Measurements from ENCODE around the gene TRAPPC6A.

TRAPPC6A gene

DNA sequence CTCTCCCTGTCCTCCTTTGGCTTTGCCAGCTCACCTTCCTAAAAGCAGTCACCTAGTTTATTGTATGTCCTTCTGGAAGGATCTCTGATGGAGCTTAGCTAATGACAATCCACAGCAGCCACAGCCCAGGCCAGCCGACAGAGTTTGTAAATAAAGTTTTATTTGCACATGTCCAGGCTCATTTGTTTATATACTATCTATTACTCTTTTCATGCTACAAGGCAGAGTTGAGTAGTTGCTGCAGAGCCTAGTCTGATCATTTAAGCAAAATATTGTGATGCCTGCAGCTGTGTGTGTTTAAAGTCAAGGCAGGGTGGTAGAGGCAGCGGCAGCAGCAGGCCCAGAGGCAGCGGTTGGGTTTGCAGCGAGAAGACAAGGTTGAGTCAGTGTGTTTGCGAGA is 49.9 kb downstream of the TRAPPC6A start:
- peaks cover 4% of the 10 kb centered on the region for H3K4me1 ChIP-seq (ENCODE audit: low read length)
- no peak overlapping the region for H3K9ac ChIP-seq (ENCODE audit: low read length)
- no peak overlapping the region for H3K27ac ChIP-seq (ENCODE audit: low read length)
- H3K4me3 ChIP-seq (ENCODE audit: low read length): no peak overlapping the region
- no peaks in the 10 kb centered on the region for H3K36me3 ChIP-seq (replicated peaks; ENCODE audit: low read depth, low read length)
- peaks cover 27% of the 10 kb centered on the region for H3K79me2 ChIP-seq (ENCODE audit: low read length)
- H3K27me3 ChIP-seq (ENCODE audit: low read depth, low read length): no peaks in the 10 kb centered on the region
- H3K9me3 ChIP-seq (ENCODE audit: insufficient read depth, low read length): no peaks in the 10 kb centered on the region
- no peak overlapping the region for H3K4me2 ChIP-seq (ENCODE audit: low read length)
- H2AFZ ChIP-seq (ENCODE audit: low read depth, low read length): no peak overlapping the region
- TF ChIP-seq, protein P1, sequence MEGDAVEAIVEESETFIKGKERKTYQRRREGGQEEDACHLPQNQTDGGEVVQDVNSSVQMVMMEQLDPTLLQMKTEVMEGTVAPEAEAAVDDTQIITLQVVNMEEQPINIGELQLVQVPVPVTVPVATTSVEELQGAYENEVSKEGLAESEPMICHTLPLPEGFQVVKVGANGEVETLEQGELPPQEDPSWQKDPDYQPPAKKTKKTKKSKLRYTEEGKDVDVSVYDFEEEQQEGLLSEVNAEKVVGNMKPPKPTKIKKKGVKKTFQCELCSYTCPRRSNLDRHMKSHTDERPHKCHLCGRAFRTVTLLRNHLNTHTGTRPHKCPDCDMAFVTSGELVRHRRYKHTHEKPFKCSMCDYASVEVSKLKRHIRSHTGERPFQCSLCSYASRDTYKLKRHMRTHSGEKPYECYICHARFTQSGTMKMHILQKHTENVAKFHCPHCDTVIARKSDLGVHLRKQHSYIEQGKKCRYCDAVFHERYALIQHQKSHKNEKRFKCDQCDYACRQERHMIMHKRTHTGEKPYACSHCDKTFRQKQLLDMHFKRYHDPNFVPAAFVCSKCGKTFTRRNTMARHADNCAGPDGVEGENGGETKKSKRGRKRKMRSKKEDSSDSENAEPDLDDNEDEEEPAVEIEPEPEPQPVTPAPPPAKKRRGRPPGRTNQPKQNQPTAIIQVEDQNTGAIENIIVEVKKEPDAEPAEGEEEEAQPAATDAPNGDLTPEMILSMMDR (IDR thresholded peaks at IDR 0.05; ENCODE audit: low read depth, low read length): no peak
- TF ChIP-seq EZH2phosphoT487 (IDR thresholded peaks at IDR 0.05; ENCODE audit: low read depth): no peak
- H4K20me1 ChIP-seq (ENCODE audit: insufficient read depth, low read length): peaks cover 11% of the 10 kb centered on the region; the same call in 1 of the 2 replicates

DNA sequence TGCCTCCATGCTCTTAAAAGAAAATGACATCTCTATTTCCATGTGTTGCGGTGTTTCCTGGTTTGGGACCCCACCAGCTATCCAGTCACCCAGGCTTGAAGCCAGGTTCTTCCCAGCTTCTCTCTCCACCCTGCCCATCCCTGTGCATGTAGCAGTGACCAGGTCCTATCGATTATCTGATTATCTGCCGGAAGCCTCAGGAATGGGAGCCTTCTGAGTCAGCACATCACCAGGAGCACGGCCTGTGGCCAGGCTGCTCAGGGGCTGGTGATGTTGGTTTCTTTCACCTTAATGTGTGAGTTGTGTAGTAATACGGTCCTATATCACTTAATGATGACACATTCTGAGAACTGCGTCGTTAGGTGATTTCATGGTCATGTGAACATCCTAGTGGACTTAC is 51.4 kb downstream of the TRAPPC6A start:
- peaks cover 36% of the 10 kb centered on the region for H3K79me2 ChIP-seq (ENCODE audit: low read length)
- no peak overlapping the region for H3K27ac ChIP-seq (ENCODE audit: low read length)
- H3K4me1 ChIP-seq (ENCODE audit: low read length): peaks cover 4% of the 10 kb centered on the region

DNA sequence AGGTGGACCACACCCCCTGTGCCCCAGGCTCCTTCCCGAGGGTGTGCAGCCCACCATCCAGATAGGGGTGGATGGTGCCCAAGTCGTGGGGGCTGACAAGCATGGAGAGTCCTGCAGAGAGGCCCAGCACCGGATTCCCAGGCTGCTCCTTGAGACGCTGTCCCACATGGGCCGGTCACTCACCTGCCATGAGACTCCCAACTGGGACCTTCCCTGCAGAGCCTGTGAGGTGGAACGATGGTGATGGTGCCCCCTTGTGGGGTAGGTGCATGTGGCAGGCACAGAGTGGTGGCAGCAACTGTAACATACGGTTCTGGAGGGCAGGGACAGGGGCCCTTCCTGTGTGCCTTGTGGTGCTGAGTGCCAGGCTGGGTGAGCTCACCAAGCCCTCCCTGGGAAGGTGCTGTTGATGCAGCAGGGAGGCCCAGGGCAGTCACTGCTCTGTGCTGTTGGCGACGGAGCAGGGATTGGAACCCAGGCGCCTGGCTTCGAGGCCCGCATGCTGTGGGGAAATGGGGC is 52.0 kb downstream of the TRAPPC6A start:
- Histone ChIP-seq H3K79me2 (ENCODE audit: low read length) (peaks cover 42% of the 10 kb centered on the region), H3K4me1 (ENCODE audit: low read length) (peaks cover 4% of the 10 kb centered on the region)

More for the DNA sequence above, 51.4 kb downstream of the TRAPPC6A start:
- no peak overlapping the region for H3K9ac ChIP-seq (ENCODE audit: low read length)
- TF ChIP-seq, protein P1 (IDR thresholded peaks at IDR 0.05; ENCODE audit: low read depth, low read length): no peak
- no peak for TF ChIP-seq EZH2phosphoT487 (IDR thresholded peaks at IDR 0.05; ENCODE audit: low read depth)
- H2AFZ ChIP-seq (ENCODE audit: low read depth, low read length): no peak overlapping the region
- H3K36me3 ChIP-seq (replicated peaks; ENCODE audit: low read depth, low read length): no peaks in the 10 kb centered on the region
- H4K20me1 ChIP-seq (ENCODE audit: insufficient read depth, low read length): peaks cover 23% of the 10 kb centered on the region
- H3K27me3 ChIP-seq (ENCODE audit: low read depth, low read length): no peaks in the 10 kb centered on the region
- no peak overlapping the region for H3K4me3 ChIP-seq (ENCODE audit: low read length)
- H3K4me2 ChIP-seq (ENCODE audit: low read length): no peak overlapping the region
- H3K9me3 ChIP-seq (ENCODE audit: insufficient read depth, low read length): no peaks in the 10 kb centered on the region

DNA sequence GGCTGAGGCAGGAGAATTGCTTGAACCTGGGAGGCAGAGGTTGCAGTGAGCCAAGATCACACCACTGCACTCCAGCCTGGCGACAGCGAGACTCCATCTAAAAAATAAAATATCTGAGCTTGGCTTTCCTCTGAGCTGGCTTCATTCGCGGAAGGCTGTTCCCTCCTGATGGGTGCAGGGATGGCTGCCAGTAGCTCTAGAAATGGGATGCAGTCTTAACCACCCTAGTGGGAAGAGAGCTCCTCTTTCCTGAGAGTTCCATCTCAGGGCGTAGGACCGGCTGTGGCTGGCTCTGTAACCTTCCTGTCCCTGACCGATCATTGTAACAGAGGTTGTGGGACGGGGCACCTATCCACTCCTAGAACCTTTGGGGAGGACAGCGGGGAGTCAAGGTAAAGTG is 52.7 kb downstream of the TRAPPC6A start:
- TF ChIP-seq, protein P1 (IDR thresholded peaks at IDR 0.05; ENCODE audit: low read depth, low read length): no peak
- TF ChIP-seq EZH2phosphoT487 (IDR thresholded peaks at IDR 0.05; ENCODE audit: low read depth): no peak
- H3K79me2 ChIP-seq (ENCODE audit: low read length): peaks cover 47% of the 10 kb centered on the region
- H3K9ac ChIP-seq (ENCODE audit: low read length): no peak overlapping the region
- peaks cover 4% of the 10 kb centered on the region for H3K4me1 ChIP-seq (ENCODE audit: low read length)
- no peak overlapping the region for H3K4me2 ChIP-seq (ENCODE audit: low read length)
- H3K27ac ChIP-seq (ENCODE audit: low read length): no peak overlapping the region
- no peaks in the 10 kb centered on the region for H3K36me3 ChIP-seq (replicated peaks; ENCODE audit: low read depth, low read length)
- H3K4me3 ChIP-seq (ENCODE audit: low read length): no peak overlapping the region
- peaks cover 32% of the 10 kb centered on the region for H4K20me1 ChIP-seq (ENCODE audit: insufficient read depth, low read length)
- no peaks in the 10 kb centered on the region for H3K27me3 ChIP-seq (ENCODE audit: low read depth, low read length)
- no peak overlapping the region for H2AFZ ChIP-seq (ENCODE audit: low read depth, low read length)
- H3K9me3 ChIP-seq (ENCODE audit: insufficient read depth, low read length): no peaks in the 10 kb centered on the region

More for the DNA sequence above, 52.0 kb downstream of the TRAPPC6A start:
- Histone ChIP-seq H3K27me3 (ENCODE audit: low read depth, low read length) (no peaks in the 10 kb centered on the region), H3K4me2 (ENCODE audit: low read length) (no peak overlapping the region), H3K36me3 (replicated peaks; ENCODE audit: low read depth, low read length) (no peaks in the 10 kb centered on the region), H2AFZ (ENCODE audit: low read depth, low read length) (no peak overlapping the region), H3K9me3 (ENCODE audit: insufficient read depth, low read length) (no peaks in the 10 kb centered on the region), H3K27ac (ENCODE audit: low read length) (no peak overlapping the region), H3K4me3 (ENCODE audit: low read length) (no peak overlapping the region), H3K9ac (ENCODE audit: low read length) (no peak overlapping the region), H4K20me1 (ENCODE audit: insufficient read depth, low read length) (peaks cover 28% of the 10 kb centered on the region)
- no peak for TF ChIP-seq EZH2phosphoT487 (IDR thresholded peaks at IDR 0.05; ENCODE audit: low read depth)
- TF ChIP-seq, protein P1 (IDR thresholded peaks at IDR 0.05; ENCODE audit: low read depth, low read length): peak; percentile 82

Measured in OCI-LY3 (cell line).